Measurements from ENCODE around the gene ELF2.

- TF ChIP-seq, protein P1, sequence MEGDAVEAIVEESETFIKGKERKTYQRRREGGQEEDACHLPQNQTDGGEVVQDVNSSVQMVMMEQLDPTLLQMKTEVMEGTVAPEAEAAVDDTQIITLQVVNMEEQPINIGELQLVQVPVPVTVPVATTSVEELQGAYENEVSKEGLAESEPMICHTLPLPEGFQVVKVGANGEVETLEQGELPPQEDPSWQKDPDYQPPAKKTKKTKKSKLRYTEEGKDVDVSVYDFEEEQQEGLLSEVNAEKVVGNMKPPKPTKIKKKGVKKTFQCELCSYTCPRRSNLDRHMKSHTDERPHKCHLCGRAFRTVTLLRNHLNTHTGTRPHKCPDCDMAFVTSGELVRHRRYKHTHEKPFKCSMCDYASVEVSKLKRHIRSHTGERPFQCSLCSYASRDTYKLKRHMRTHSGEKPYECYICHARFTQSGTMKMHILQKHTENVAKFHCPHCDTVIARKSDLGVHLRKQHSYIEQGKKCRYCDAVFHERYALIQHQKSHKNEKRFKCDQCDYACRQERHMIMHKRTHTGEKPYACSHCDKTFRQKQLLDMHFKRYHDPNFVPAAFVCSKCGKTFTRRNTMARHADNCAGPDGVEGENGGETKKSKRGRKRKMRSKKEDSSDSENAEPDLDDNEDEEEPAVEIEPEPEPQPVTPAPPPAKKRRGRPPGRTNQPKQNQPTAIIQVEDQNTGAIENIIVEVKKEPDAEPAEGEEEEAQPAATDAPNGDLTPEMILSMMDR (IDR thresholded peaks at IDR 0.05): no peak
- no peak for TF ChIP-seq POLR2A (IDR thresholded peaks at IDR 0.05)
Observed at GRCh38 chr4:139050446-139050845, 126.6 kb downstream of the ELF2 start.

Data from thyroid gland (tissue), 4 donors.